Measurements from ENCODE around the gene MBTPS1.
A peak's percentile ranks its signal among the peaks of the same experiment; 100 is the strongest.

Gene MBTPS1

GRCh38 chr16:84014570-84015327, 102.0 kb downstream of the MBTPS1 start:
- Mint-ChIP-seq H3K9me3 (peaks cover 5% of the 10 kb centered on the region), H3K4me1 (peaks cover 12% of the 10 kb centered on the region), H3K27ac (no peak overlapping the region), H3K4me3 (no peak overlapping the region), H3K36me3 (no peaks in the 10 kb centered on the region), H3K27me3 (peaks cover 18% of the 10 kb centered on the region)
- DNase-seq, result no peak
- CTCF ChIA-PET, result interaction anchor here (0.8 kb wide), 1 partner anchor 161 kb away, joined by 3 read pairs; no protein-coding TSS in a partner anchor

- Mint-ChIP-seq H3K4me1 (peaks cover 12% of the 10 kb centered on the region), H3K27me3 (peaks cover 14% of the 10 kb centered on the region), H3K4me3 (no peak overlapping the region), H3K36me3 (no peaks in the 10 kb centered on the region), H3K27ac (no peak overlapping the region), H3K9me3 (no peaks in the 10 kb centered on the region)
- peak; percentile 75 for DNase-seq
- CTCF ChIA-PET, result interaction anchor here (0.8 to 1.4 kb wide), 4 partner anchors 11 to 162 kb away, joined by 3 to 5 read pairs (median 3); no protein-coding TSS in a partner anchor
Measured at GRCh38 chr16:84013787-84014569, 102.8 kb downstream of the MBTPS1 start.

- H3K4me3 Mint-ChIP-seq, result no peak overlapping the region
- no peak for DNase-seq
- no peaks in the 10 kb centered on the region for H3K36me3 Mint-ChIP-seq
- no peak overlapping the region for H3K27ac Mint-ChIP-seq
- CTCF ChIA-PET, result no interaction called here
- H3K27me3 Mint-ChIP-seq, result peaks cover 14% of the 10 kb centered on the region
- H3K4me1 Mint-ChIP-seq, result peaks cover 5% of the 10 kb centered on the region
- no peaks in the 10 kb centered on the region for H3K9me3 Mint-ChIP-seq
Measured at GRCh38 chr16:84009282-84009681, 107.5 kb downstream of the MBTPS1 start.

- peaks cover 17% of the 10 kb centered on the region for H3K27me3 Mint-ChIP-seq
- H3K36me3 Mint-ChIP-seq, result no peaks in the 10 kb centered on the region
- DNase-seq, result no peak
- H3K27ac Mint-ChIP-seq, result no peak overlapping the region
- CTCF ChIA-PET, result no interaction called here
- H3K4me1 Mint-ChIP-seq, result no peaks in the 10 kb centered on the region
- no peaks in the 10 kb centered on the region for H3K9me3 Mint-ChIP-seq
- no peak overlapping the region for H3K4me3 Mint-ChIP-seq
Measured at GRCh38 chr16:84007965-84008364, 108.8 kb downstream of the MBTPS1 start.

GRCh38 chr16:84007520-84007919, 109.2 kb downstream of the MBTPS1 start:
- no peaks in the 10 kb centered on the region for H3K4me1 Mint-ChIP-seq
- H3K4me3 Mint-ChIP-seq, result no peak overlapping the region
- no peak overlapping the region for H3K27ac Mint-ChIP-seq
- H3K36me3 Mint-ChIP-seq, result no peaks in the 10 kb centered on the region
- CTCF ChIA-PET, result no interaction called here
- no peaks in the 10 kb centered on the region for H3K9me3 Mint-ChIP-seq
- no peak for DNase-seq
- H3K27me3 Mint-ChIP-seq, result peaks cover 17% of the 10 kb centered on the region

GRCh38 chr16:84005391-84005790, 111.4 kb downstream of the MBTPS1 start:
- Mint-ChIP-seq H3K27me3 (peaks cover 20% of the 10 kb centered on the region), H3K36me3 (no peaks in the 10 kb centered on the region), H3K4me3 (no peak overlapping the region), H3K27ac (no peak overlapping the region), H3K9me3 (no peaks in the 10 kb centered on the region), H3K4me1 (no peaks in the 10 kb centered on the region)
- no peak for DNase-seq
- CTCF ChIA-PET, result interaction anchor here (0.6 kb wide), 2 partner anchors 217 to 685 kb away, joined by 3 to 4 read pairs; no protein-coding TSS in a partner anchor

GRCh38 chr16:84004442-84004841, 112.3 kb downstream of the MBTPS1 start:
- no peak for DNase-seq
- Mint-ChIP-seq H3K9me3 (no peaks in the 10 kb centered on the region), H3K4me1 (no peaks in the 10 kb centered on the region), H3K27ac (no peak overlapping the region), H3K36me3 (no peaks in the 10 kb centered on the region), H3K4me3 (no peak overlapping the region), H3K27me3 (peaks cover 20% of the 10 kb centered on the region)
- CTCF ChIA-PET, result no interaction called here

Data from activated naive CD4-positive, alpha-beta T cell treated with anti-CD3 and anti-CD28 coated beads, Interleukin-2, amount 10 ng/mL, durations not matched to agents 7 days and 5 days (primary cell).